Brain pericyte (primary cell): ENCODE measurements around the gene OR8S1.

Experiments
- DNase-seq: peaks from one replicate; pipeline ENCODE4 v3.0.0-alpha.2; 2012; ENCODE audit warnings: low read depth, low spot score

The OR8S1 gene

DNA sequence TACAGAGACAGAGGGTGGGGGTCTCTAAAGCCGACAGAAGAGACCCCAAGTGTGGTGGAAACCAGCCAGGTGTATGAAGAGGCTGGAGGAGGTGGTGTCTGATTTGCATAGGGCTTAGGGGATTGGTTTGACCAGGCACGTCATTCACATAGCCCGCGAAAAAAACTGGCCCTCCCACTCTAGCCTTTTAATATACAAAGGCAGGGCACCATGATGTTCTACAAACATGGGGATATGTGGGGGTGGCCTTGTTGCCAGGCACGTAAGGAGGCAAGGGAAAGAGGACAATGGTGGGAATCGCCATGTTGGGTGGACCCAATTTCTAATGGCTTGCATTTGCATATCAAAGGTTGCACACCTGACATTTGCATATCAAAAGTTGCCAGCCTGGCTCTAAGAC lies 31.2 kb downstream of the OR8S1 start:
- no peak for DNase-seq

DNA sequence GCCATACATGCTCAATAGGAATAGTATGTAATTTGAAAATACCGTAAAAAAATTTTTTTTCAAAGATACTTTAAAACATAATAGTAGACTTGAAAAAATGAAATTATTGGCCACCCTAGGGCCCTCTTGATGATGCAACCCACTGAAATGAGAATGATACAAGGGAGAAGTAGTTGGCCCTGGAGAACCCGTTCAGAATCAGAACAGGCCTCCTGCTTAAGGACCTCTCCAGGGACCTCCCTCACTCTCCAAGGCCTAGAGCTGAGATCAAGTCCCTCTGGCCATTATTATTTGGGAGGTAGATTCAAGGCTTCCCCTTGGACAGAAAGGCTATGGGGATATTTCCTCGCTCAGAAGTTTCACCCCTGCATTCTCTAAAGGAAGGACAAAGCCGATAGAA lies 32.5 kb downstream of the OR8S1 start:
- DNase-seq: no peak

DNA sequence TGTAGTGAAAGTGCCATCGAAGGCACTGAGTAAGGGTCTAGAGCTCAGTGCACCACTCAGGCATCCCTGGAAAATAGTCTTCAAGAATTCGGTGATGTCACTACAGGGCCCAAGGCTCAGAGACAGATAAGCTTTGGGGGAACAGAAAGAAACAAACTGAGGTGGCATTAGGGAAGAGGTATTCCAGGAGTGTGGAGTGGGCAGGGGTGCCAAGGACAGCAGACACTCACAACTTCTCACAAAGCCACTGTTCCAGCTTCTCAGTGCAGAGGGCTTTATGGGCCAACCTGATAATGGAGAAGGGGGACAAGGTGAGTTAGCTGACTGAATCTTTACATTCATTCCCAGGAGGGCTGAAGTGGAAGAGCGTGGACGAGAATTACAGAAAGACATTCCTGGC lies 42.3 kb downstream of the OR8S1 start:
- no peak for DNase-seq

DNA sequence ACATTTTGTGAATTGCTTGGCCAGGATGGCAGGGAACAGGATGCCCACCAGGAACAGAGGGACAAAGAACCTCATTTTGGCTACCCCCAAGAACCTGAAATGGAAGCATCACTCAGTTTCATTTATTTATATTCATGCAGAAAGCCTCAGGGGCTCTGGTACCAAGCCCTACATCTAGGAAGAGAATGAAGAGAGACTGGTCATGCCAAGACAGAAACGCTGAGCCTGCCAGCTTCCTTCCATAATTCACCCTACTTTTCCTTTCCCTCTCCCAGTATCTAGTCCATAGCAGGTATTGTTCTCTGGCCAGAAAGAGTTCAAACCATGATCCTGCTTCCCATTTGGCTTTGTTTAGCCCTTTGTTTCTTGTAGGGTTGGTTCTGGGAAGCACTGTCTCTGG lies 44.5 kb downstream of the OR8S1 start, which contains the start of gene LALBA:
LALBA (minus strand) TSS at position 101 of the 400 bp plus-strand sequence; CDS start at position 75, 26 bp downstream.
- DNase-seq: no peak

DNA sequence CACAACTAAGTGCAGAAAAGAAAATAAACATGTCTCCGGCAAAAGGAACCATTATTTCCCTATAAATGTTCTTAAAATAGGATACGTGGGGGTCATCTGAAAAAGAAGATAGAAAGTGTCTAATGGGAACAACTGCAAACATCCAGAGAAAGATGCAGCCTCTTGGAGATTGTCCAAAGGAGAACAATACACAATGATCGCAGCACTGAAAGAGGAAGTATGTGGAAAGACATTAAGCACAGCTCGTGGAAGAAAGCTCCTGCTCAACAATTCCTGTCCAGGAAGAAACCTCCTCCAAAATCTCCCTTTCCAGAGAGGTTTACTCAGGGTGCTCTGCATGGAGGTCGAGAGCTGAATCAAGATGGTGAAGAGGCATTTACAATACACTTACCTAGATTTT lies 46.9 kb downstream of the OR8S1 start:
- DNase-seq: no peak
